ENCODE measurements around the gene ABCC9. TPM values are rescaled to one million over a fixed set of nuclear protein-coding genes. Genes with fewer than 3 reads are reported as not detected.
A peak's percentile ranks its signal among the peaks of the same experiment; 100 is the strongest.

The ABCC9 gene
- total RNA-seq, 1 donor from 2014 or later, result 22.1 TPM

DNA sequence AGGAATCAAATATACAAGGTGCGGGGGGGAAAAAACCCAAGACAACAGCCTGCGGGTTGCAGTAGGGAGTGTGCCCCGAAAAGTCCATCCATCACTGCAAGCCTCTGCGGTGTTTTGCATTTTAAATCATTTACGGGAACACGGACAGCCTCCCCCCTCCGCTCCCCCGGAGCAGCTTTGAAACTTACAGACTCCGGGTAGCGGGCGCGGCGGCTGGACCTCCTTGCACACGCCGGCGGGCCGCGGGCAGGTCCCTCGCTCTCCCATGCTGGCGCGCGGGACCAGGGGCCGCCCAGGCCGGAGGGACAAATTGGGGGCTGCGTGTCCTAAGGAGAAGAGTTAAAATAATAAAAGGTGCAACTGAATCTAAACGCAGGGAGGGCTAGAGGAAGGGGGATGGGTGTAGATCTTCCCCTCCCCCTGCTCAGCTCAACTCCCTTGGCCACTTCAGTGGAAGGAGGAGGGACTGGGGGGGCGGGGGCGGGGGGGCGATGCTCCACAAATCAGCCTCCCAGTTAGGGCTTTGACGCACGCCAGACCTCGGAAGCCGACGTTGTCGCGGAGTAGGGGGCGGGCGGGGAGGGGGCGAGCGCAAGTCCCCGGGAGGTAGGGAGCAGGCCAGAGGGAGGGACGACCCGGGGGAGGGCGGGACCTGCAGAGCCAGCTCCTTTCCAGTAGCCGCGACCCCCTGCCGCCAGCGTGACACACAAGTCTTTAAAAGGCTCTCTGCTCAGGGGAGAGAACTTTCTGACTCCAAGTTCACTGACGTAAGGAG is 166.7 kb downstream of the ABCC9 start, which contains the start of gene KCNJ8:
TSS of gene KCNJ8 (minus strand) at position 349 of the 775 bp plus-strand sequence. CDS start 1,090 bp downstream, outside the sequence.
- DNase-seq (ENCODE audit: low spot score), result peak; percentile 70

DNA sequence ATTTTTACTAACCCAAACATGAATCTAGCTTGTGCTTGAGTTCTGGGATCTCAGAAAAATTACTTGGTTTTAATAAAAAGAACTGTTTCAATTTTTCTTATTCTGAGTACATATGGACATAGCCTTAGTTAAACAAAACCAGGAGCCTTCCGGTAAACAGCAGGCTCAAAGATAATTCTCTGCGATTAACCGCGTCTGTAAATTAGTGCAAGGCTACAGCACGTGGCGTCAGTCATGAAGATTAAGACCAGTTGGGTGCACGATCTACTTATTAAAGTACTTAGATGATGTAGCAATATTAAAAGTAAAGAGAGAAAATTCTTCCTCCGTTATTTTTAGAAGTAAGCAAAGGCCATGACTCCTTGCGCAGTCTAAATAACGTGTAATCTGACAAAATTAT is 167.4 kb downstream of the ABCC9 start:
- DNase-seq (ENCODE audit: low spot score), result no peak

DNA sequence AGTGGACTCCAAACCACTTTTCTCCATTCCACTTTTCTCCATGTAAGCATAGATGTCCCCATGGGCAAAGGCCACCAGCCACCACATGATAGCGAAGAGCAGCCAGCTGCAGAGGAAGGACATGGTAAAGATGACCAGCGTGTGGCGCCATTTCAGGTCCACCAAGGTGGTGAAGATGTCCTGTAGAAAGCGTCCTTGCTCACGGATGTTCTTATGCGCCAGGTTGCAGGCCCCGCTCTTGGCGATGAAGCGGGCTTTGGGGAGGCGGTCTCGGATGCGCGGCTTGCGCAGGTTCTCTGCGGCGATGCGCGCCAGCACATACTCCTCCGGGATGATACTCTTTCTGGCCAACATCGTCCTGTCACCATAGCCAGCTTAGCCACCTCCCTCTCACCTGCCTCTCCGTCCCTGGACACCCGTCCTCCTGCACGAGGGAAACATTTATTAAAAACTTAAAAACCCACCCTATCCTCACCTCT is 167.9 kb downstream of the ABCC9 start:
- DNase-seq (ENCODE audit: low spot score), result peak; percentile 53

DNA sequence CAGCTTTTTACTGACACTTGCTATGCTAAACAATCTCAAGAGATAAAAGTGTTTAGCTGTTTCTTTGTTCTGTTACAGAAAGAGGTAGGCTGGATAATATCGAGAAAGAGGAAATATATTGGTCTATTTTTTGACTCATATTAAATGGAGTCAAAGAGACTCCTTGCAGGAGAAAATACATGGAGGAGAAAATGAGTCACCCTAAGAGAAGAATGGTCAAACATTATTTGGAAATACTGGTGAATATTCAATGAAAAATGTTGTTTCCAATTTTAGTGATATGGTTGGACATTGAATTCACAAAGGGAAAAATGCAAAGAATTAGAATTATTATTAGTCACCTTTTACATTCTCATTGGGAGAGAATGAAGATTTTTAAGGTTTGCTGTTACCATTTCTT is 169.9 kb downstream of the ABCC9 start:
- DNase-seq (ENCODE audit: low spot score), result no peak

DNA sequence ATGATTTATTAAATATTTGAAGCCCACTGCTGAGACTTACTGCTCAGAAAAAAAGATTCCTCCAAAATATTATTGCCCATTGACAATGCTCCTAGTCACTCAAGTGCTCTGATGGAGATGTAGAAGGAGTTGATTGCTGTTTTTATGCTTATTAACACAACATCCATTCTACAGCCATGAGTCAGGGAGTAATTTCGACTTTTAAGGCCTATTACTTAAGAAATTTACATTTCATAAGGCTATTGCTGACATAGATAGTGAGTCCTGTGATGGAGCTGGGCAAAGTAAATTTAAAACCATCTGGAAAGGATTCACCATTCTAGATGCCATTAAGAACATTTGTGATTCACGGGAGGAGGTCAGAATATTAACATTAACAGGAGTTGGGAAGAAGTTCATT is 171.9 kb downstream of the ABCC9 start:
- no peak for DNase-seq (ENCODE audit: low spot score)

DNA sequence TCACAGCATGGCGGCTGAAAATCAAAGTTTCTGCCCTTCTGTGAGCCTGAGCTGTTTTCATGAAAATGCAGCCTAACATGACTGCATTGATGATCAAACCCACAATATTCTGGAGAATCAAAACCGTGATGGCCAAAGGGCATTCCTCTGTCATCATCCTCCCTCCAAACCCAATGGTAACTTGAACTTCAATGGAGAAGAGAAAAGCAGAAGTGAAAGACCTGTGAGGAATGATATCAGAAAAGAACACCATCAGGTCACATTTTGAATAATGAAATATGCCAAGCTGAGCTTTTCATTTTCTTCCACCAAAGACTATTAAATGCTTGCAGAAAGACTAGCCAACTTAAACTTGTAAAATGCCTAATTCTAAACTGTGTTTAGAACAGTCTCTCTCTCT is 174.8 kb downstream of the ABCC9 start:
- no peak for DNase-seq (ENCODE audit: low spot score)

DNA sequence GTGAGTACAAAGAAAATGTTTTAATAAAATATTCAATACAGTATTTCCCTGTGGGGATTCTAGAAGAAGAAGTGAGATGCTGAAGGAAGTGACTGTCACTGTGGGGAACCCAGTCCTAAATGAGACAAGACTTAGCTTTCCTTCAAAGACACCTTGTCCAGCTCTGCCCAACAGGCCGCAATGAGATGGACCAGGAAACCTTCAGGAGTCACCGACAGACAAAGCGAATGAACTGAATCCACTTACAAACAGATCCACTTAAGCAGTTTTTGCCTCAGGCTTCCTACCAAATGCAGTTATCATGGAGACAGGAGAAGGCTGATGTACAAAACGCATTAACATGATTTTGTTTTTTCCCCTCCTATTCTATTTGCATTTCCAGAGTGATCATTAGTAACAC is 176.3 kb downstream of the ABCC9 start:
- DNase-seq (ENCODE audit: low spot score), result no peak

DNA sequence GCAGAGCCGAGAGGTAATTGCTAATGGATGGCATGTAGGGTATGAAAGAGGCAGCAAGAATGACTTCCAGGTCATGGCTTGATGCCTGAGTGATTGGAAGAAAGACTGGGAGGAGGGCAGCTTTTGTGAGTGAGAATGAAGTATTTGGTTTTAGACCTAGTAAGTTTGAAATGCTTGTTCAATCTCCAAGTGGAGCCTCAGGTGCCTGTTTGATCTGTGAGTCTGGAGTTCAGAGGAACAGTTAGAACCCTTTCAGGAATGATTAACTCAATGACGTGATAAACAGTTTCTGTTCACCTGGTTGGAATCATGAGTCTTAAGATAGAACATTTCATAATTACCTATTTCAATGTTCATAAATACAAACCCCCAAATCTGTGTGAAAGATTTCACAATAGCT is 177.2 kb downstream of the ABCC9 start:
- no peak for DNase-seq (ENCODE audit: low spot score)

DNA sequence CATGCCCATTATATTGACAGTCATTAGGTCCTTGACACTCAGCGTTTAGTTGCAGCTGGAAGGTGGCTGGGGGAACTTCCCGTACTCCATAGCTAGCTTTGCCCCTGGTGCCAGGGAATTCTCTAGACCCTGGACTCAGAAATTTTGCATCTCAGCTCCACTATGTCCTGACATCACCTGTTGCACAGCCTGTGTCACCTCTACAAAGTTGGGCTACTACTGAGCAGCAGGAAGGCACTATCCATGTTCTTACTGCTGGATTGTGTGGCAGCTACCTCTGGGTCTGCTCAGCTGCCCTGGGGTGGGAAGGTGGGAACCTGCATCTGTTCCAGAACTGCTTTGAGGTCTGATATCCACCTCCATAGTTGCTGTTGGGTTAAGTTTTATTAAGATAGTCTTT is 177.7 kb downstream of the ABCC9 start:
- no peak for DNase-seq (ENCODE audit: low spot score)

DNA sequence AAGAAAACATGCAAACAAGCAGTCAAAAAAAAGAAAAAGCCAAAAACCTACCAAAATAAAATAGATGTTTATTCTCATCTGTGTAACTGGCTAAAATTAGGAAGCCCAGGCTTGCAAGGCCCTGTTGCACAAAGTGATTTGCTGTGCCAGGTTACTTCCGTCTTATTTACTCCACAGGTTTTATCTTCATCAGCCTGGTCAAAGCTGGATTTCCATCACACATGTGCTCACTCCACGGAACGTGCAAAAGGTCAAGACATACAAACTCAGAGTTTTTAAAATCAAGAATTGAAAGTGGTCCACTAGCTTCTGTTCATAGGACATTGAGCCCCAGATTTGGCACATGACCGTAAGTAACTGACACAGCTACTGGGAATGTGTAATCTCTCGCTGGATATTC is 181.5 kb downstream of the ABCC9 start:
- no peak for DNase-seq (ENCODE audit: low spot score)

DNA sequence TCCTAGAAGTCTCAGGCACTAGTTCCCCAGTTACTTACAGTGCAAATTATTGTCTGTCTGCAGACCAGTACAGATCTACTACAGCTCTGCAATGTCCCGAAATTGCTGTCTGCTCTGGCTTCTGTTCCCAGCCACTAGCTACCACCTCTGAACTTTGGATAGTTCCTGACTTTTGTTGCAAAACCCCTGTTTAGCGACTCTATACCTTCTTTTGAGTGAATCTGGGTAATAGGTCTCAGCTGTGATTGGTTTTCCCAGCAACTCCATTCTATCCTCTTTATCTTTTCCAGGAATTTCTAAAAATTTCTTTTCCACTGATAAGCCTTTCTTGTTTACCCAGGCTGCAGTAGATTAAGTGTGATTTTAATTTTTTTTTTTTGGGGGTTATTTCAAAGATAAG is 183.5 kb downstream of the ABCC9 start:
- DNase-seq (ENCODE audit: low spot score), result no peak

DNA sequence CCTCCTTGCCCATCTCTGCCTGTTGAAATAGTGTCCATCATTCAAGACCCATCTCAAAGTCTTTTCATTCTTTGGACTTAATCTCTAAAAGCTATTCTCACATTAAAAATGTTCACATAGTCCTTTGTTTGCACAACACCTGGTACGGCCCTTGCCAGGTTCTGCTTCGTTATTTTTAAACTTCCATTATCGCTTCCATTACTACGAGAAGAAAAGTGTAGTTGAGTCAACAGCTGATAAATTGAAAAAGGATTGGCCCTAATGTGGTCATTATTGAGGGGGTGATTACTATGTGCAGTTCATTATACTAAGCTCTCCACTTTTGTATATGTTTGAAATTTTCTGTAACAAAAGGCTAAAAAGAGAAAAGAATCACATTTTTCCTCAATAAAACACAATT is 184.5 kb downstream of the ABCC9 start:
- no peak for DNase-seq (ENCODE audit: low spot score)

DNA sequence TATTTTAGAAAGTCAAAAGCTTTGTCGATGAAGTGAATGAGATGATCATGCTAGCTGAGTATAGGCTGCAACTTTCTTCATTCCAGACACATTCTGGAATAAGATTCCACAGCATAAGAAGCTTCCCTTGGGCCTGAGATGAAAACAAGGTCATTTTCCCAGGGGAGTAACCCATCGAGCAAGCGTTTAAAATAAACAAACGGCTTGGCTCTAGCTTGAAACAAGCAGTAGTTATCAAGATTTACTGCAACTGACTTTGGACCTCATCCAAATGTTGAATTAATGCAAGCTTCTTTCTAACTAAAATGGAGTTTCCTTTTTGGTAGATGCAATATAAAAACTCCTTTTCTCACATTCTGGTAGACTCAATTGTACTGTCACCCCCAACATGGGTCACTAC is 189.7 kb downstream of the ABCC9 start:
- no peak for DNase-seq (ENCODE audit: low spot score)

Other genes with a start within 250 kb of the ABCC9 start
- 10.5 TPM for gene KCNJ8, start 166.7 kb downstream of the ABCC9 start, total RNA-seq
- 35.7 TPM for gene CMAS, start 104.8 kb upstream of the ABCC9 start, total RNA-seq

All from ureter (tissue), 1 donor.